NK-92 treated with Interleukin-12 subunit alpha and Interleukin-12 subunit beta, amount 100 ng/mL, for 24 hours (cell line): ENCODE data around the gene SLC22A14.
"Not testable (repeated sequence)": the region's sequence is repeated elsewhere in the genome, so short reads cannot be mapped to it uniquely, and the experiment has no call there.

Source experiments
- DNase-seq: peaks from one replicate; lab custom pipeline; 2025; lab: John Stamatoyannopoulos, UW

Gene SLC22A14

DNA sequence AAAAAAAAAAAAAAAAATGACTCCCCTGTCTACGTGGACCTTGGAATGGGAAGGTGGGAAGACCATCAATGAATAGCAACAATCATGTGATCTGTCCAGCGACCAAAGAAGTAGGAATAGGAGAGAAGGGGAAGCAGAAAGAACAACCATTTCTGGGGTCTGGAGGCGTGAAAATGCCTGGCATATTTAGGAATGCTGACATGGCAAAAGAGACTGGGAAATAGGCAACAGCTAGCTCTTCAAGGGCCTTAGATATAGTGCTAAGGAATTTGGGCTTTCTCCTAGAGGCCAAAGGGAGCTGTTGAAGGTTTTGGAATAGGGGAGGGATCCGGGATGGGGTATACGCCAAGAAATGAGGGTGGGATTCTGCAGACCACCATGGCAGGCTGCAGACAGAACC is 10.5 kb upstream of the SLC22A14 start:
- DNase-seq, result no peak

DNA sequence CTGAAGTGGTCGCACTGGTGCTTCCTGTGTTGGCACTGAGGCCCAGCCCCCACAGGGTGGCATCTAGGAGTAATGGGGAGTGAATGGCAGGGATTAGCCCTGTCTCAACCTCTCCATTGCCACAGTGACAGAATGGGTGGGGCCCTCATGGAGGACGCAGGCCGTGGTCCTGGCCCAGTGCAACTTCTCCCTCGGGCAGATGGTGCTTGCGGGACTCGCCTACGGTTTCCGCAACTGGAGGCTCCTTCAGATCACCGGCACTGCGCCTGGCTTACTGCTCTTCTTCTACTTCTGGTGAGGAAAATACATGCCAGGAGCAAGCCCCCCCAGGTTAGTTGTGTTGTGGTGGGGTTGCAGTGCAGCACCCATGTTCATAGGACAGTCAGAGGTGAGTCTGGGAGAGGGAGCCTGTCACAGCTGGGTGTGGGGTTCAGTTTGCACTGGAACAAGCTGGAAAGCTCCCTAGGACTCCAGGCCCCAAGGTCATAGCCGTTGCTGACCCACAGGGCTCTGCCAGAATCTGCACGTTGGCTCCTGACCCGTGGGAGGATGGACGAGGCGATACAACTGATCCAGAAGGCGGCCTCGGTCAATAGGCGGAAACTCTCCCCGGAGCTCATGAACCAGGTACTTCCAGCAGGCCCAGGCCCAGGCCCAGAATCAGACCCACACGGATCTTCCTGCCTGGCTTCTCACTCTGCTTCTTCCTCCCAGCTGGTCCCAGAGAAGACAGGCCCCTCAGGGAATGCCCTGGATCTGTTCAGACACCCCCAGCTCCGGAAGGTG is 7.0 kb upstream of the SLC22A14 start:
- DNase-seq, result no peak

- DNase-seq, result no peak
Observed at GRCh38 chr3:38275658-38276057, 6.4 kb upstream of the SLC22A14 start.

- no peak for DNase-seq
Observed at GRCh38 chr3:38276081-38276916, 5.8 kb upstream of the SLC22A14 start.

DNA sequence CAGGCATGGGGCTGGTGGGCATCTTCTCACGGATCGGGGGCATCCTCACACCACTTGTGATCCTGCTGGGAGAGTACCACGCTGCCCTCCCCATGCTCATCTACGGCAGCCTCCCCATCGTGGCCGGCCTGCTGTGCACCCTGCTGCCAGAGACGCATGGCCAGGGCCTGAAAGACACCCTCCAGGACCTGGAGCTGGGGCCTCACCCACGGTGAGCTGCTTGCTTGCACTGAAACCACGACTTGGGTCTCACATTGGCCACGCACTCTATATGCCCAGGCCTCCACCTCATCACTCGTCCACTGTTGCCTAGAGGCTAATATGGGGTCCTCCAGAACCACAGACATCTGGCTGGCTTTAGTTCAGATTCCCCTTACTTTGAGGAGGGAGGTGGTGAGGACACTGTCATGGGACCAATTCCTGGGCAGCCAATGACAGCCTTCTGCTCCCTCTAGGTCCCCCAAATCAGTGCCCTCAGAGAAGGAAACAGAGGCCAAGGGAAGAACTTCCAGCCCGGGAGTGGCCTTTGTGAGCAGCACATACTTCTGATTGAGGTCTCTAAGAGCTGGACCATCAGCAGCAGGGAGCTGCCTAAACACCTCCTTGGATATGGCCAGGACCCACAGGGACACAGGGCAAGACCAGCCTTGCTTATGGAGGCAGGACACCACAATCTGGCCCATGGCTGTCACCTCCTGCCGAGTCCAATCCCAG is 5.0 kb upstream of the SLC22A14 start:
- DNase-seq, result no peak

DNA sequence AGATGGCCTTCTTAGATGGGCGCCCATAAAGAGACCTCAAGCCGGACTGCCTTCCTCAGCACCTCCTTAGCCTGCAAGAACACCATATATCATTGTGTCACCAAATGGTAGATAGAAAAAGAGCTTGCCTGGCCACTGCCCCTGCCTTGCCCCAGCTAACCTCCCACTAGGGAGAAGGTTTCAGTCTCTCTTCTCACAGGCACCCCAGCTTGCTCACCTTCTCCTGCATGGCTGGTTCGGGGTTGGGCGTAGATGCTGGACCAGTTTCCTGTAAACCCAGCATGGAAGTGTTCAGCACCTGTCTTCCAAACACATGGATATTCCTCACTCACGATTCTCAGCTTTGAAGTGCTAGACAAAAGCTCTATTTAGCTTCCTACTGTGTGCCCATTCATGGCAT is 3.3 kb upstream of the SLC22A14 start:
- DNase-seq, result no peak

DNA sequence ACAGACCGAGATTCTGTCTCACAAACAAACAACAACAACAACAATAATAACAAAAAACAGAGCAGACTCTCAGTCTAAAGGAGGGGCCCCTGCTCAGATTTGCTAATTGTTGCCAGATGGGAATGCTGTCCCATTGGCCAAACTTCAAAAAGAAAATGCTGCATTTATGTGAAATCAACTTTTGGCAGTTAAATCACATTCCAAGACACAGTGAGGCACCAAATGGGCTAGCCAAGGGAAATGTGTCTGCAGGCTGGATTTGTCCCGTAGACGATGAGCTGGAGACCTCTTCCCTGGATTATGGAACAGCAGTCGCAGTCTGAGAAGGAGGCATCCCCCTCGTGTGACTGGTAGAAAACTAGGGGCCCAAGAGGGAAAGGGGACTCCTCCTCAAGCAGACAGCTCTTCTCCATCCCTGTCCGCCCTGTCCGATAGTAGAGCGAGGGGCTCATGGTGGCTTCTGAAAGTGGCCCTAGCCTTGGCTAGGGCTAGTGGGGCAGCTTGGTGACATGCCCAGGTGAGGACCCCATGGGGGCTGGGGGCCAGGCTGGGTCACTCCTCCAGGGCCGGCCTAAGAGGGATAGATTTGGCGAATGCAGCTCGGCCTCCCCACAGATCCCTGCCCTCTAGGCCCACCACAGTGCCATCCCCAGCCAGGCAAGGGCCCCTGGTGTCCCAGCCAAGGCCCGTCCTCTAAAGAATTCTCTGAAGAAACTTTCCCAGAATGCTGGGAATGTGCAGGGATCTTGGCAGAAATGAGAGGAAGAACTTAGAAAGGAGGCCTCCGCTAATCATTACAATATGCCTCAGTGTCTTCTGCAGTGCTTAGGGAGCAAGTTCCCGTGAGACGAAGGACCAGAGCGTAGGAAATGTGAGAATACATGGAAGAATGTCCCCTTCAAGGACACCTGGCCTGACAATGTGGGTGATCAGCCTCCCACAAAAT is 2.0 kb downstream of the SLC22A14 start:
- DNase-seq, result no peak

DNA sequence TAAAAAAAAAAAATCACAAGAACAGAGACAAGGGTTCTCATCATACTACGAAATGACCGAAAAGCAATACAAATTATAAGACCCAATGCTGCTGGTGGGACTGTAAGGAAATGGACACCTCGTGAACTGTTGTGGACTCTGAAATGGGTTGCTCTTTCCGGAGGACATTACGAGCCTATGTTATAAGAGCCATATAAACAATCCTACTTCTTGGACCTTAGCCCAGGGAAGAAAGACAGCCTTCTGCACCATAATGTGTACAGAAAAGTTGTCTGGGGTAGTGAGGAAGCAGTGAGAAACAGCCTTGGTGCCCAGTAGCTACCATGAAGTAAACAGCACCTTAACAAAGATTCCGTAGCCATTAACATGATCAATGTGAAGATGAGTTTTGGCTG is 2.7 kb downstream of the SLC22A14 start:
- no peak for DNase-seq

DNA sequence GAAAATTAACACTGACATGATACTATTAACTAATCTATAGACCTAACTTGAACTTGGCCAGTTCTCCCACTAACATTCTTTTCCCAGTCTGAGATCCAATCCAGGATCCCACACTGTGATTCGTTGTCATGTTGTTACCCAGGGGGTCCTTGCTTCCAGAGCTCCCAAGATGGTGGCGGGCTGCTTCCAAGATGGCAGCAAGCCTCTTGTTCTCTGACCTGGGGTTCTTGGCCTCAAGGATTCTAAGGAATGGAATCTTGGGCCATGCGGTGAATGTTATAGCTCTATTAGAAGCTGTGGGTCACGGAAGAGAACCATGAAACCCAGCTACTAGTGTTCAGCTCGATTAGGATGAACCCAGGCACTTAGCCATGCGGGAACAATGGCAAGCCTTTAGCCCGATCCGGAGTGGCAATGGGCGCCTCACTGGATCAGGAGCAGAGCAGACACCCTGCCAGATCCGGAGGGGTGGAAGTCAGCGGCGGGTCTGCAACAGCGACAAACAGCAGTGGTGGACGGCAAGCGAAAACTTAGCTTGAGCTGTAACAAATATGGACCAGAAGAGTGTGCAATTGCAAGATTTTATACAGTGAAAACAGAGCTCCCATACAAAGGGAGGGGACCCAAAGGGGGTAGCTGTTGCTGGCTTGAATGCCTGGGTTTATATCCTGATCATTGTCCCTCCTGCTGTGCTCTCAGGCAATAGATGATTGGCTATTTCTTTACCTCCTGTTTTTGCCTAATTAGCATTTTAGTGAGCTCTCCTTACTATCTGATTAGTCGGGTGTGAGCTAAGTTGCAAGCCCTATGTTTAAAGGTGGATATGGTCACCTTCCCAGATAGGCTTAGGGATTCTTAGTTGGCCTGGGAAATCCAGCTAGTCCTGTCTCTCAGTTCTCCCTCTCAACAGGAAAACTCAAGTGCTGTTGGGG is 7.5 kb downstream of the SLC22A14 start:
- not testable (repeated sequence) for DNase-seq

DNA sequence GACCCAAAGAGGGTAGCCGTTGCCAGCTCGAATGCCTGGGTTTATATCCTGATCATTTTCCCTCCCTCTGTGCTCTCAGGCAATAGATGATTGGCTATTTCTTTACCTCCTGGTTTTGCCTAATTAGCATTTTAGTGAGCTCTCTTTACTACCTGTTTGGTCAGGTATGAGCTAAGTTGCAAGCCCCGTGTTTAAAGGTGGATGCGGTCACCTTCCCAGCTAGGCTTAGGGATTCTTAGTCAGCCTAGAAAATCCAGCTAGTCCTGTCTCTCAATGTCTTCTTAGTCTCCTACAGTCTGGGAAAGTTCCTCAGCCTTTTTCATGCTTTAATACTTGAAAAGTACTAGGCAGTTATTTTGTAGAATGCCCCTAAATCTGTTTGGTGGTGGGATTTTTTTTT is 15.0 kb downstream of the SLC22A14 start:
- not testable (repeated sequence) for DNase-seq

- no peak for DNase-seq
Observed at GRCh38 chr3:38297537-38297936, 15.4 kb downstream of the SLC22A14 start.

GRCh38 chr3:38297947-38298711 is 16.0 kb downstream of the SLC22A14 start:
- DNase-seq, result no peak

DNA sequence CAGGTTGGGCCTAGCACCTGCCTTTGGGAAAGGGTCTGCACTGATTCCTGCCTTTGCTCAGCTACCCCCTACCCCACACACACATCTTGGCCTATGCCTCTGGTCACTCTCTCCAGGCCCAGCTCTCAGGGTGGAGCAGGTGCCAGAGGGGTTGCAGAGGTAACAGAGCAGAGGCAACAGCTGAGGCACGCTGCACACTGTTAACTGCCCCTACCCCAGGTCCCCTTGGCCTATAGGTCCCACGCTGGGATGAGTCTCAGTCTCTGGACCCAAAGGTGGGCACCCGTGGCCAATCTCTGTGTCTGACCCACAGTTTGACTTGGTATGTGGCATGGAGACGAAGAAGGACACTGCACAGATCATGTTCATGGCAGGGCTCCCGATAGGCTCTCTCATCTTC is 24.8 kb downstream of the SLC22A14 start:
- DNase-seq, result no peak

DNA sequence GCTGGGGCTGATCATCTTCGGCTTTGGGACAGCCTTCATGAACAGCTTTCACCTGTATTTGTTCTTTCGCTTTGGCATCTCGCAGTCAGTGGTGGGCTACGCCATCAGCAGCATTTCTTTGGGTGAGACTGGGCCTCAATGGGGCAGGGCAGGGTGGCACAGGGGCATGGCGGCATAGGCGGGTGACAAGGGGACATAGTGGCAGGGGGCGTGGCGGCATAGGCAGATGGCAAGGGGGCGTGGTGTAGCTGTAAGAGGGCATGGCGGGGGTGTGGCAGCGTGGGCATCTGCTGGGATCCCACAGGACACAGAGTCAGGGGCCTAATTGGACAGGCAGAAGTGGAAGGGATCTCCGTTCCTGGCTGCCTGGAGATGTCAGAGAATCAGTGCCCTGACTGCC is 25.5 kb downstream of the SLC22A14 start:
- DNase-seq, result no peak

- DNase-seq, result no peak
Observed at GRCh38 chr3:38308456-38308855, 26.4 kb downstream of the SLC22A14 start.

DNA sequence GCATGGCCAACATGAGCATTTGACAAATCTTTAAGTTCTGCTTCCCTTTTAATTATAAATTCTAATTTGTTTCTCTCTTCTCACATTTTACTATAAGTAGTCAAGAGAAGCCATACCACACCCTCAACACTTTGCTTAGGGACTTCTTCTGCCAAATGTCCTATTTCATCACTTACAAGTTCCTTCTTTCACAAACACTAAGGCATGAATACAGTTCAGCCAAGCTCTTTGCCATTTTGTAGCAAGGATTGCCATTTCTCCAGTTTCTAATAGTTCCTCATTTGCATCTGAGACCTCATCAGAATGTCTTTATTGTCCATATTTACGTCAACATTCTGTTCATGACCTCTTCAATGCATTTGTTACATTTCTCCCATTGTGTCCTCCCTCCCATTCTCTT is 29.4 kb downstream of the SLC22A14 start:
- no peak for DNase-seq

DNA sequence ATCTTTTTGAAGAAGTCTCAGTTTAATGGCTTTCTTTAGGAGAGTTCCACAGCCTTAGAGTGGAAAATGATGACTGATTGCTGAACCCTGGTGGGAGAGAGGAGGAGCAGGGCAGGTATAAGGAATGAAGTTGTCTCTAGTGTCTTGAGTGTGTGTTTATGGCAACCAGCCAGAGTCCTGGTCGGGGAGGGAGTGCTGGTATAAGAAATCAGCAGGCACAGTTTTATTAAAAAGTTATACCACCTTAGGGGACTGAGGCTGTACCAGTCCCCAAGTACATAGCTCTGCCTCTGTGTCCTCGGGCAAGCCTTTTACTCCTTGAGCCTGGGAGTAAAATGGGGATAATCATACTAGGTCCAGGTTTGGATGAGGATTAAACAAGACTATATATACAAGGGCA is 29.8 kb downstream of the SLC22A14 start:
- no peak for DNase-seq

DNA sequence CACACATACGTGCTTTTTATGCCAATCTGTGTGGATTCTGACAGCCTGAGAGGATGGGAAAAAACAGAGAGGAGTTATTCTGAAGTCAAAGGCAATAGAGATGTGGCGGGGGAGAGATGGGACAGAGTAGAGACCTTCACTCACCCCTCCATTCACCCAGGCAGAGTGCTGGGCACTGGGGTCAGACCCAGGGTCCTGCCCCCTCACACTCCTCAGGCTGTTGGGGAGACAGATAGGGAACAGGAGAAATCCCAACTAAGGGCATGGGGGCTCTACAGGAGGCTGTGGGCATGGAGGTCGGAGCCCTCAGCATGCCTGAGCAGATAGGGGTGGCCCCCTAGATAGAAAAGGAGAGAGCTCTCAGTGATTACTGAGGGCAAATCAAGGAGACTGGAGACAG is 30.3 kb downstream of the SLC22A14 start:
- DNase-seq, result no peak

DNA sequence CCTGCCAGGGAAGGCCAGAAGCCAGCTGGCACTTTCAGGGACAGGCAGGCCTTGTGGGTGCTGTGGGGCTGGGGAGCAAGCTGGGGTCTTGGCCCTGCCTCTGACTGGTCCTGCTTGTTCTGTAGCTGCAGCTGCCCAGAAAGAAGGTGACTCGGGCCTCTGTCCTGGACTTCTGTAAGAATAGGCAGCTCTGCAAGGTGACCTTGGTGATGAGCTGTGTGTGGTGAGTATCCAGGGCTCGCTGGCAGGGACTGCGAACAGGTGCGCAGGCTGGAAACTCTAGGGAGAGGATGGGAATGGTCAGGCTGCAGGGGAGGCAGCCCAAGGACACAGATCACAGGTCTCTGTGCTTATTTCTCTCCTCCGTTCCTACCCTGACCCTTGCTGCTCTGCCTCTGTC is 31.2 kb downstream of the SLC22A14 start:
- DNase-seq, result no peak

GRCh38 chr3:38313695-38314094 is 31.6 kb downstream of the SLC22A14 start:
- DNase-seq, result no peak
